H4 (cell line): ENCODE measurements around the gene FIBP. TPM values are rescaled to one million over a fixed set of nuclear protein-coding genes. Genes with fewer than 3 reads are reported as not detected.

Experiments used
- DNase-seq: peaks from one replicate; pipeline ENCODE4 v3.0.0-alpha.2; 2015; ENCODE audit warnings: low spot score
- total RNA-seq: library from RNA; depleted of rRNA; stranded (reverse); fragments of >200 nt; shearing (Covaris generic); gene quantifications from 2 replicates; pipeline ENCODE4 v1.2.3, GENCODE V29; 2014; rRNA removed

FIBP gene
- total RNA-seq, 1 experiment from 2014 or later = 175 TPM

- DNase-seq = no peak
Observed at GRCh38 chr11:65844231-65844872, 43.9 kb downstream of the FIBP start.

GRCh38 chr11:65843811-65844210, 44.5 kb downstream of the FIBP start:
- no peak for DNase-seq

GRCh38 chr11:65842144-65842543, 46.1 kb downstream of the FIBP start:
- no peak for DNase-seq

GRCh38 chr11:65834202-65834601, 54.1 kb downstream of the FIBP start:
- no peak for DNase-seq

Other genes with a start within 250 kb of the FIBP start
- 26.3 and 48.1 TPM in 2 replicates for gene RELA, start 225.6 kb downstream of the FIBP start, total RNA-seq
- 39.1 and 45.1 TPM in 2 replicates for gene KAT5, start 176.2 kb downstream of the FIBP start, total RNA-seq
- gene RNASEH2C, start 167.7 kb downstream of the FIBP start, total RNA-seq = 24.2 and 36.1 TPM in 2 replicates
- 4.6 and 6.1 TPM in 2 replicates for gene AP5B1, start 107.5 kb downstream of the FIBP start, total RNA-seq
- gene OVOL1, start 101.4 kb downstream of the FIBP start, total RNA-seq = not detected in 2 replicates
- gene SNX32, start 54.5 kb downstream of the FIBP start, total RNA-seq = not detected in 2 replicates
- 1,250 and 1,621 TPM in 2 replicates for gene CFL1, start 30.3 kb downstream of the FIBP start, total RNA-seq
- 13.6 and 20.0 TPM in 2 replicates for gene MUS81, start 28.0 kb downstream of the FIBP start, total RNA-seq
- gene EFEMP2, start 15.7 kb downstream of the FIBP start, total RNA-seq = 0.33 and 3.9 TPM in 2 replicates
- not detected in 2 replicates for gene CTSW, start 8.6 kb downstream of the FIBP start, total RNA-seq
- gene CCDC85B, start 2.2 kb upstream of the FIBP start, total RNA-seq = 35.8 and 44.2 TPM in 2 replicates
- gene FOSL1, start 11.9 kb upstream of the FIBP start, total RNA-seq = 12.9 and 18.0 TPM in 2 replicates
- gene C11orf68, start 30.6 kb upstream of the FIBP start, total RNA-seq = 13.4 and 14.3 TPM in 2 replicates
- gene DRAP1, start 31.0 kb upstream of the FIBP start, total RNA-seq = 181 and 235 TPM in 2 replicates
- gene TSGA10IP, start 57.0 kb upstream of the FIBP start, total RNA-seq = not detected in 2 replicates
- 43.3 and 43.4 TPM in 2 replicates for gene SART1, start 73.3 kb upstream of the FIBP start, total RNA-seq
- 20.7 and 32.4 TPM in 2 replicates for gene EIF1AD, start 113.7 kb upstream of the FIBP start, total RNA-seq
- 31.5 and 85.2 TPM in 2 replicates for gene BANF1, start 114.0 kb upstream of the FIBP start, total RNA-seq
- not detected in 2 replicates for gene CST6, start 123.5 kb upstream of the FIBP start, total RNA-seq
- 2.6 and 4.6 TPM in 2 replicates for gene CATSPER1, start 138.0 kb upstream of the FIBP start, total RNA-seq
- gene GAL3ST3, start 160.7 kb upstream of the FIBP start, total RNA-seq = not detected in 2 replicates
- gene SF3B2, start 163.9 kb upstream of the FIBP start, total RNA-seq = 135 and 140 TPM in 2 replicates
- gene PACS1, start 181.8 kb upstream of the FIBP start, total RNA-seq = 7.6 and 8.9 TPM in 2 replicates